H1 (cell line): ENCODE measurements around the gene TRIL. TPM values are rescaled to one million over a fixed set of nuclear protein-coding genes. Genes with fewer than 3 reads are reported as not detected.

Source experiments
- BRCA1 ChIP-seq: IDR thresholded peaks from 2 replicates; pipeline ENCODE4 v1.6.1; 2012; ENCODE audit warnings: low read depth, low read length, improper control_type of control experiment
- EP300 ChIP-seq, 2 experiments: IDR thresholded peaks; 1 replicate in 1 of 2; 2 replicates in 1 of 2; pipeline ENCODE4 v1.6.1; 2011 to 2012; ENCODE audit warnings: low read depth in 2 of 2, low read length in 2 of 2, mild to moderate bottlenecking in 2 of 2, borderline replicate concordance in 1 of 2, inconsistent platforms in 1 of 2, moderate library complexity in 1 of 2
- KDM4A ChIP-seq: IDR thresholded peaks from one replicate; pipeline ENCODE4 v1.7.1; 2012; ENCODE audit warnings: low read depth, mild to moderate bottlenecking, moderate library complexity, low read length, inconsistent platforms; ENCODE audit not compliant: severe bottlenecking
- NANOG ChIP-seq: IDR thresholded peaks from 2 replicates; pipeline ENCODE4 v1.6.1; 2011; ENCODE audit warnings: low read length, low read depth, mild to moderate bottlenecking, inconsistent platforms; ENCODE audit not compliant: insufficient read depth, poor library complexity, severe bottlenecking
- TAF1 ChIP-seq: IDR thresholded peaks from 2 replicates; pipeline ENCODE4 v1.6.1; 2011; ENCODE audit warnings: mild to moderate bottlenecking, low read depth, low read length
- polyA plus RNA-seq, 7 experiments: library from polyadenylated mRNA; depleted of rRNA in 3 of 7; stranded (reverse) in 5 of 7; unstranded in 2 of 7; fragments of >200 nt in 5 of 7; fragments of 200-250 nt in 2 of 7; gene quantifications; 1 replicate in 5 of 7; 2 replicates in 1 of 7; 4 replicates in 1 of 7; pipeline versions ENCODE4 v1.2.1 to v1.2.3, GENCODE V29; 2011 to 2013; ENCODE audit warnings: missing spikeins in 2 of 7, mixed read lengths in 2 of 7
- total RNA-seq: library from RNA; stranded (reverse); fragmentation: NEBNext Ultra II Directional; extraction: Animal tissue kit (Norgen Biotek cat#: 25700); gene quantifications from 2 replicates; pipeline ENCODE4 v1.2.1, GENCODE V29; 2021
- TF ChIP-seq, protein P1 (sequence below): IDR thresholded peaks from 2 replicates; pipeline ENCODE4 v1.6.1; 2011; ENCODE audit warnings: low read depth, mild to moderate bottlenecking, low read length; ENCODE audit not compliant: insufficient read depth

The TRIL gene
- total and polyA plus RNA-seq, 2 of the 8 experiments (the other 6 are each of a cell fraction or from before 2014, with no cell fraction given): 3.9 to 5.5 TPM

DNA sequence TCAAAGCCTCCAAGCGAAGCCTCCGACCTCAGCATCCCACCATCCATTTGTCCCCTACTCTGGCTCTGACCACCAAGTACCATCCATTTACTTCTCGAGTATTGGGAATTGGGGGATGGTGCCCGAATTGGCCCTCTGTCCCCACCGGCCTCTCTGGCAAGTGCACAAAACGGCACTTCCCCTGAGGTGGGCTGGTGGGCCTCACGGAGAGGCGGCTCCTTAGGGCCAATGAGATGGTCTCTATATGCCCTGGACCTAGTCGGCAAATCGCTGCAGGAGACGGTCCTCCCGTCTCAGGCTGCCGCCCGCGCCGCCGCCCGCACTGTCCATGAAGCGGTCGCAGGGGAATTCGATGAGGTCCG lies 2.8 kb downstream of the TRIL start (continued):
- TF ChIP-seq EP300 (IDR thresholded peaks at IDR 0.05; ENCODE audit: borderline replicate concordance in 1 of 2, low read depth in 2 of 2, low read length in 2 of 2): no peak
- no peak for TF ChIP-seq KDM4A
- TF ChIP-seq TAF1: no peak
- TF ChIP-seq NANOG: no peak
- no peak for TF ChIP-seq BRCA1
- TF ChIP-seq, protein P1, sequence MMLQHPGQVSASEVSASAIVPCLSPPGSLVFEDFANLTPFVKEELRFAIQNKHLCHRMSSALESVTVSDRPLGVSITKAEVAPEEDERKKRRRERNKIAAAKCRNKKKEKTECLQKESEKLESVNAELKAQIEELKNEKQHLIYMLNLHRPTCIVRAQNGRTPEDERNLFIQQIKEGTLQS: no peak
- TF ChIP-seq, all 59 proteins: peak for 0
